IPS DF 19.7 (cell line): ENCODE results near the gene CLDN9.

ENCODE experiments used
- DNase-seq: peaks from one replicate; pipeline ENCODE4 v3.0.0-alpha.2; 2013; ENCODE audit warnings: low read depth, low spot score

The CLDN9 gene

DNA sequence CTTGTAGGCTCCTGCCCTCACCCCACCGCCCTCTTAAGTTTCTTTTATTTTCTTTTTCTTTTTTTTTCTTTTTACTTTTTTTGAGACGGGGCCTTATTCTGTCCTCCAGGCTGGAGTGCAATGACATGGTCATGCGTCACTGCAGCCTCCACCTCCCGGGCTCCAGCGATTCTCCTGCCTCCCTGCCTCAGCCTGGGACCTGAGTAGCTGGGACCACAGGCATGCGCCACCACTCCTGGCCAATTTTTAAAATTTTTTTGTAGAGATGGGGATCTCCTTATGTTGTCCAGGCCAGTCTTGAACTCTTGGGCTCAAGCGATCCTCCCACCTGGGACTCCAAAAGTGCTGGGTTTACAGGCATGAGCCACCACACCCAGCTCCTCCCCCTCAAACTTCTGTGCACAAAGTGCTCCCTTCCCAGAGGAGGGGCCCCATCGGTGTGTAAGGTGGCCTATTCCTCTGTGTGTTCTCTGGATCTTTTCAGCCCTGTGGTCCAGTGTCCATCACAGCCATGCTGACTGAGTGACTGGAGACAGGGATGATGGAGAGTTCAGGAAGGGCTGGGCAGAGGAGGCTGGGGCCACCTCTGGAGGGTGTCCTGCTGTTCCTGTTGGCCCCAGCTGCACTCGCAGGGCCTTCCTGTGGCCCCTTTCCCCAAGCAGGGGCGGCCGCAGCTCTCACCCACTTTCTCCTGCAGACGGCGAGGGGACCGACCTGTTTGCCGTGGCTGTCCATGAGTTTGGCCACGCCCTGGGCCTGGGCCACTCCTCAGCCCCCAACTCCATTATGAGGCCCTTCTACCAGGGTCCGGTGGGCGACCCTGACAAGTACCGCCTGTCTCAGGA, 43.8 kb downstream of the CLDN9 start:
- no peak for DNase-seq

DNA sequence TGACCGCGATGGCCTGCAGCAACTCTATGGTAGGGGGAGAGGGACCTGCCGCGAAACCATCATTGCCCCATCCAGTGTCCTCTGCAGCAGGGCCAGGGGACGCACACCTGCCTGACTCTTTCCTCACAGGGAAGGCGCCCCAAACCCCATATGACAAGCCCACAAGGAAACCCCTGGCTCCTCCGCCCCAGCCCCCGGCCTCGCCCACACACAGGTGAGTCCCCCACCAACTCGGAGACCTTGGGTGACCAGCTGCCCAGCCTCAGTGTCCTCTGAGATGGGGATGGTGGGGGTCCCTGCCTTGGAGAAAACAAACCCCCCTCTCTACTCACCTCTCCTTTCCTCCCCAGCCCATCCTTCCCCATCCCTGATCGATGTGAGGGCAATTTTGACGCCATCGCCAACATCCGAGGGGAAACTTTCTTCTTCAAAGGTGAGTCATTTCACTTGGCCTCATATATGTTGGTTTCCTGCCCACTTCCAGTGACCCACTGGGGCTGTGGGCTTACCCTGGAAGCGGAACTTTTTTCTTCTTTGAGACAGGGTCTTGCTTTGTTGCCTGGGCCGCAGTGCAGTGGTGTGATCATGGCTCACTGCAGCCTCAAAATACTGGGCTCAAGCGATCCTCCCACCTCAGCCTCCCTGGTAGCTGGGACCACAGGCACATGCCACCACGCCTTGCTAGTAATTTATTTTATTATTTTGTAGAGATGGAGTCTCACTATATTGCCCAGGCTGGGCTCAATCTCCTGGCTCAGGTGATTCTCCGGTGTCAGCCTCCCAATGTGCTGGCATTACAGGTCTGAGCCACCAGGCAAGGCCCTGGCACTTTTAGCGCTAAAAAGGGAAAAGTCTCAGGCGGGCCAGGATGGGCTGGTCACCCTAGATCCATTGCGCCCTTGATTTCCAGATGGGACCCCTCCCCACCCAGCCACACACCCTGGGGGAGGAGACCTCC, 44.7 kb downstream of the CLDN9 start:
- DNase-seq = no peak

DNA sequence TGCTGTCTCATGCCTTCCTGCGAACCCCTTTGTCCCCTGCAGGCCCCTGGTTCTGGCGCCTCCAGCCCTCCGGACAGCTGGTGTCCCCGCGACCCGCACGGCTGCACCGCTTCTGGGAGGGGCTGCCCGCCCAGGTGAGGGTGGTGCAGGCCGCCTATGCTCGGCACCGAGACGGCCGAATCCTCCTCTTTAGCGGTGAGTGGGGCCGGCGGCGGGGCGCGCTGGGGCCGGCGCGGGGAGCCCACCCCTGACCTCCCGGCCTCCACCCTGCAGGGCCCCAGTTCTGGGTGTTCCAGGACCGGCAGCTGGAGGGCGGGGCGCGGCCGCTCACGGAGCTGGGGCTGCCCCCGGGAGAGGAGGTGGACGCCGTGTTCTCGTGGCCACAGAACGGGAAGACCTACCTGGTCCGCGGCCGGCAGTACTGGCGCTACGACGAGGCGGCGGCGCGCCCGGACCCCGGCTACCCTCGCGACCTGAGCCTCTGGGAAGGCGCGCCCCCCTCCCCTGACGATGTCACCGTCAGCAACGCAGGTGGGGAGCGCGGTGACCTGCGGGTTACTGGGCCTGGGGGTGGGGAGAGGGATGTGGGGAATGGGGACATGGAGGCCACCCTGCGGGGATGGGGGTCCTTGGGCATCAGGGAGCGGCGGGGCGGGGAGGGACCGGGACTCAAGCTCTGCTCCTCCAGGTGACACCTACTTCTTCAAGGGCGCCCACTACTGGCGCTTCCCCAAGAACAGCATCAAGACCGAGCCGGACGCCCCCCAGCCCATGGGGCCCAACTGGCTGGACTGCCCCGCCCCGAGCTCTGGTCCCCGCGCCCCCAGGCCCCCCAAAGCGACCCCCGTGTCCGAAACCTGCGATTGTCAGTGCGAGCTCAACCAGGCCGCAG, 45.7 kb downstream of the CLDN9 start:
- no peak for DNase-seq

- DNase-seq = no peak
Measured at GRCh38 chr16:3059041-3059722, 46.5 kb downstream of the CLDN9 start.

DNA sequence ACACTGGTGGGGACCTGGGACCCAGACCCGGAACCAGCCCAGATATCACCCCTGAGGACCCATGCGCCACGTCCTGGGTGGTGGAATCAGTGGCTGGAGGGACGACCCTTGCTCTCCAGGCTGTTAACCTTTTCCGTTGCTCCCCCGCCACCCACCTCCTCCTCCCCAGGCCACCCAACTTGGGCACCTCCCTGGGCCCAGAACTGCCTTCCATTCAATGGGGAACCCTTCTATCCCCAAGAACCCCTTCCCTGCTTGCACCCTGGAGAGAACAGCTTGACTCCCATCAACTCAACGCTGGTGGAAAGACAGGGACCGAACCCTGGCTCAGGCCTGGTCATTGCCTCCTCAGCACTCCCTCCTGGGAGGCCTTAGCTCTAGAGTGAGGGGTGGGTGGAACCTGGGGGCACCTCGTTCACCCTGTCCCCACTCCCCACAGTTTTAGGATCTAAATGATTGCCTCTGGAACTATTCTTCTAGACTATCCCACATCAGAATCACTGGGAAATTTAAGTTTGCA, 47.1 kb downstream of the CLDN9 start:
- no peak for DNase-seq

DNA sequence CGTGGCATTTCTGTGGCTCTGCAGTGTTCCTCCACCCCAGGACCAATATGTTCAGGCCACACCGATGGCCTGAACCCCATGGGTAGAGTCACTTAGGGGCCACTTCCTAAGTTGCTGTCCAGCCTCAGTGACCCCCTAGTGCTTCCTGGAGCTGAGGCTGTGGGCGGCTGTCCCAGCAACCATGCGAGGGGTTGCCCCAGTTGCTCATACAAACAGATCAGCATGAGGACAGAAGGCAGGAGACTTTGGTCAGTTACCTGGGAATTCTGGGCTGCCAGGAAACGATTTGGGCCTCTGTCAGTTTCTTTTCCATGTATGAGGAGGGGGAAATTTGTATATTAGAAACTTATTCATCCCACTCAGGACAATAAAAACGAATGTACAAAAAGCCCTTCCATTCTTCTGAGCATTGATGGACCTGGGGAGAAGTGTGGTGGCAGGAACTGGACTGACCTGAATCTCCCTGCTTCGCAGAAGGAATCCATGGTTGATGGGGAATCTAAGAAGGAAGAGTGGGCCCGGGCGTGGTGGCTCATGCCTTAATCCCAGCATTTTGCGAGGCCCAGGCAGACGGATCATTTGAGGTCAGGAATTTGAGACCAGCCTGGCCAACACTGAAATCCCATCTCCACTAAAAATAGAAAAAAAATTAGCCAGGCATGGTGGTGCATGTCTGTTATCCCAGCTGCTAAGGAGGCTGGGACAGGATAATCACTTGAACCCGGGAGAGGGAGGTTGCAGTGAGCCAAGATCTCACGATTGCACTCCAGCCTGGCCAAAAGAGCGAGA, 47.8 kb downstream of the CLDN9 start:
- no peak for DNase-seq

DNA sequence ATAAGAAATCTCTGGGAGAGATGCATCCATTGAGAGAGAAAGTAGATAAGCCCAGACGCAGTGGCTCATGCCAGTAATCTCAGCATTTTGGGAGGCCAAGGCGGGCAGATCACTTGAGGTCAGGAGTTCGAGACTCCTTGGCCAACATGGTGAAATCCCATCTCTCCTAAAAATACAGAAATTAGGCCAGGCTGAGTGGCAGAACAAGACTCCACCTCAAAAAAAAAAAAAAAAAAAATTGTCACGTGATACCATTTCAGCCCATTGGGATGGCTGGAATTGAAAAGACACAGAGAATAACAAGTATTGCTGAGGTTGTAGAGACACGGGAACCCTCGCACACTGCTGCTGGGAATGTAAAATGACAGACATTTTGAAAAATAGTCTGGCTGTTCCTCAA, 49.8 kb downstream of the CLDN9 start:
- DNase-seq = no peak

DNA sequence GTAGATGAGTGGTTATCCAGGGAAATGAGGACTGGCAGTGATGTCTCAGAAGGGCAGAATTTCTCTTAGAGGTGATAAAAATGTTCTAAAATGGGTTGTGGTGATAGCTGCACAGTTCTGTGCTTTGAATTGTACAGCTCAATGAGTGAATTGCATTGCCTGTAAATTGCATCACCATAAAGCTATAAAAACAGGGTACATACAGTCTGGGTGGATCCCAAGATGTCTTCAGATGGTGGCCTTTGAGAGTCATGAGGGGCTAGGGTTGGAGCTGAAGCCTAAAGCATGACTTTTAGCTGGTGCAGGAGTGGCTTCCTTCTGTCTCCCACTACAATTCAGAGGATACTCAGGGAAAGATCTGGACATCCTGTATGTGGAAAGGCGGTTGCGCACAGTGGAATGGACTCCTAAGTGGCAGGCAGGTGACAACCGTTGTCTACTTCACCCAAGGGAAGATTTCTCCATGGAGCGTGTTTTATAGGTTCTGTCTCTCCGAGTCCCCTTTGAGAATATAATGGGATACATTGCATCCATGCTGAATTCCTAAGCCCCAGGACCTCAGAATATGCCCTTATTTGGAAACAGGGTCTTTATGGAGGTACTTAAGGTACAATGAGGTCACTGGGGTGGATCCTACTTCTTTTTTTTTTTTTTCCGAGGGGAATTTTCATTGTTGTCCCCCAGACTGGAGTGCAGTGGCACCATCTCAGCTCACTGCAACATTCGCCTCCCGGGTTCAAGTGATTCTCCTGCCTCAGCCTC, 51.1 kb downstream of the CLDN9 start:
- no peak for DNase-seq
